IMR-90 (cell line): Measurements from ENCODE around the gene RAB4B. TPM values are rescaled to one million over a fixed set of nuclear protein-coding genes. Genes with fewer than 3 reads are reported as not detected.

Source experiments
- ATAC-seq: fragments of 200-7000 bp; cut with Tn5 transposase; 2 replicates; pipeline ENCODE4 v1.9.1; 2020; ENCODE audit warnings: low read depth, mild to moderate bottlenecking, moderate library complexity
- BruUV-seq: library from RNA; stranded (reverse); fragments of 400-500 nt; replicated peaks from 2 replicates; lab custom pipeline; 2021; lab: Mats Ljungman, UMichigan
- CTCF ChIA-PET: fragments of 300-600 bp; formaldehyde crosslinking; extraction: SDS; loops from one replicate; lab custom pipeline; 2021; ENCODE audit warnings: antibody characterized with exemption; lab: Yijun Ruan, JAX
- POLR2A ChIA-PET: fragments of 300-600 bp; sonication (Branson Sonifier 250); formaldehyde crosslinking; loops from one replicate; lab custom pipeline; 2022; ENCODE audit warnings: antibody characterized with exemption; ENCODE audit not compliant: unreplicated experiment; lab: Charles Lee
- DNase-seq: peaks from one replicate; pipeline ENCODE4 v3.0.0; 2013
- H2AFZ ChIP-seq: replicated peaks from 2 replicates; pipeline ENCODE3; 2013; ENCODE audit warnings: low read length, mild to moderate bottlenecking; ENCODE audit not compliant: poor library complexity
- H2AK5ac ChIP-seq: 2 replicates; pipeline ENCODE4 v1.6.1; 2013; ENCODE audit warnings: low read depth, low read length, inconsistent platforms
- H2AK9ac ChIP-seq: replicated peaks from 2 replicates; pipeline ENCODE3; 2013; ENCODE audit warnings: mild to moderate bottlenecking, low read depth, low read length, moderate library complexity; ENCODE audit not compliant: poor library complexity
- H2BK120ac ChIP-seq: 2 replicates; pipeline ENCODE4 v1.6.1; 2013; ENCODE audit warnings: low read depth, low read length, inconsistent platforms
- H2BK15ac ChIP-seq: 3 replicates; pipeline ENCODE4 v1.6.1; 2013; ENCODE audit warnings: low read depth, low read length, inconsistent platforms
- H2BK20ac ChIP-seq: 2 replicates; pipeline ENCODE4 v1.6.1; 2013; ENCODE audit warnings: low read depth, mild to moderate bottlenecking, inconsistent platforms, low read length, moderate library complexity
- H2BK5ac ChIP-seq: 2 replicates; pipeline ENCODE4 v1.6.1; 2013; ENCODE audit warnings: mild to moderate bottlenecking, low read depth, low read length, inconsistent platforms; ENCODE audit not compliant: poor library complexity, severe bottlenecking
- H3K14ac ChIP-seq: replicated peaks from 2 replicates; pipeline ENCODE4 v1.6.1; 2013; ENCODE audit warnings: low read depth, low read length, inconsistent platforms
- H3K18ac ChIP-seq: 2 replicates; pipeline ENCODE4 v1.6.1; 2013; ENCODE audit warnings: low read depth, low read length, control low read depth
- H3K23ac ChIP-seq: 2 replicates; pipeline ENCODE4 v1.6.1; 2013; ENCODE audit warnings: low read depth, low read length, inconsistent platforms
- H3K27ac ChIP-seq: 2 replicates; pipeline ENCODE4 v1.5.1; 2013; ENCODE audit warnings: mild to moderate bottlenecking, control low read depth, low read length; ENCODE audit not compliant: insufficient read depth
- H3K27me3 ChIP-seq: 2 replicates; pipeline ENCODE4 v1.6.1; 2013; ENCODE audit warnings: low read length; ENCODE audit not compliant: control insufficient read depth, insufficient read depth
- H3K36me3 ChIP-seq: 2 replicates; pipeline ENCODE4 v1.6.1; 2013; ENCODE audit warnings: low read length, mixed read lengths; ENCODE audit not compliant: control insufficient read depth, insufficient read depth
- H3K4ac ChIP-seq: 2 replicates; pipeline ENCODE4 v1.6.1; 2013; ENCODE audit warnings: low read depth, low read length, inconsistent platforms
- H3K4me1 ChIP-seq: 2 replicates; pipeline ENCODE4 v1.6.1; 2013; ENCODE audit warnings: low read length, mixed read lengths; ENCODE audit not compliant: control insufficient read depth, insufficient read depth
- H3K4me2 ChIP-seq: 2 replicates; pipeline ENCODE4 v1.6.1; 2013; ENCODE audit warnings: low read depth, mild to moderate bottlenecking, control low read depth, low read length, moderate library complexity
- H3K4me3 ChIP-seq: 2 replicates; pipeline ENCODE4 v1.5.1; 2013; ENCODE audit warnings: low read depth, mild to moderate bottlenecking, control low read depth, low read length, moderate library complexity; ENCODE audit not compliant: insufficient read depth
- H3K56ac ChIP-seq: 2 replicates; pipeline ENCODE4 v1.6.1; 2013; ENCODE audit warnings: low read length, inconsistent platforms; ENCODE audit not compliant: insufficient read depth; ENCODE audit errors: extremely low read depth
- H3K79me1 ChIP-seq, 2 experiments: 2 replicates each; pipeline ENCODE4 v1.6.1; 2013; ENCODE audit warnings: low read length in 2 of 2, inconsistent platforms in 1 of 2, low read depth in 1 of 2
- H3K9ac ChIP-seq: 2 replicates; pipeline ENCODE4 v1.6.1; 2013; ENCODE audit warnings: low read depth, low read length, control low read depth
- H3K9me1 ChIP-seq: 2 replicates; pipeline ENCODE4 v1.6.1; 2013; ENCODE audit warnings: low read length, inconsistent platforms; ENCODE audit not compliant: insufficient read depth
- H3K9me3 ChIP-seq: 2 replicates; pipeline ENCODE4 v1.6.1; 2013; ENCODE audit warnings: low read length; ENCODE audit not compliant: control insufficient read depth, insufficient read depth
- H4K20me1 ChIP-seq: 2 replicates; pipeline ENCODE4 v1.6.1; 2013; ENCODE audit warnings: low read length, inconsistent platforms; ENCODE audit not compliant: insufficient read depth
- H4K5ac ChIP-seq: 2 replicates; pipeline ENCODE4 v1.6.1; 2013; ENCODE audit warnings: mild to moderate bottlenecking, low read depth, low read length, control low read depth
- H4K8ac ChIP-seq, 2 experiments: 2 replicates each; pipeline ENCODE4 v1.6.1; 2013; ENCODE audit warnings: low read depth in 2 of 2, low read length in 2 of 2, control low read depth in 1 of 2, inconsistent platforms in 1 of 2
- H4K91ac ChIP-seq: 2 replicates; pipeline ENCODE4 v1.6.1; 2013; ENCODE audit warnings: low read depth, low read length, inconsistent platforms; ENCODE audit not compliant: insufficient read depth
- BHLHE40 ChIP-seq: fragments of 150-350 bp; IDR thresholded peaks from 2 replicates; pipeline ENCODE4 v1.6.1; 2016; ENCODE audit warnings: mild to moderate bottlenecking, low read depth, low read length
- CEBPB ChIP-seq: IDR thresholded peaks from 2 replicates; pipeline ENCODE4 v1.6.1; 2012; ENCODE audit warnings: low read depth, low read length, improper control_type of control experiment
- MAZ ChIP-seq: IDR thresholded peaks from 2 replicates; pipeline ENCODE4 v1.6.1; 2012; ENCODE audit warnings: low read depth, mild to moderate bottlenecking, low read length, improper control_type of control experiment, moderate library complexity, borderline replicate concordance
- MXI1 ChIP-seq: IDR thresholded peaks from 2 replicates; pipeline ENCODE4 v1.6.1; 2012; ENCODE audit warnings: low read depth, mild to moderate bottlenecking, low read length, moderate library complexity, borderline replicate concordance
- POLR2A ChIP-seq: IDR thresholded peaks from 2 replicates; pipeline ENCODE4 v1.6.1; 2012; ENCODE audit warnings: mild to moderate bottlenecking, low read depth, low read length
- RAD21 ChIP-seq: IDR thresholded peaks from 2 replicates; pipeline ENCODE4 v1.6.1; 2012; ENCODE audit warnings: low read length, improper control_type of control experiment
- SMC3 ChIP-seq: fragments of 150-350 bp; IDR thresholded peaks from 2 replicates; pipeline ENCODE4 v1.6.1; 2016; ENCODE audit warnings: low read depth, mild to moderate bottlenecking, antibody characterized with exemption, low read length, moderate library complexity
- WGBS, 2 experiments: methylation state at CpG; one replicate each; pipeline versions ENCODE4 v1.1.5 to v1.1.7; 2013; ENCODE audit warnings: missing lambda C conversion rate in 2 of 2; ENCODE audit not compliant: insufficient read length in 1 of 2; ENCODE audit errors: extremely low coverage in 2 of 2; 5-methylcytosine and 5-hydroxymethylcytosine counted together
- dilution Hi-C: fragments of 300-500 bp; cut with HindIII; formaldehyde crosslinking; loops from one replicate; pipeline ENCODE4 v1.14.3; 2018; ENCODE audit warnings: low sequenced_read_pairs; ENCODE audit not compliant: unreplicated experiment
- in situ Hi-C: fragments of 300-500 bp; cut with MboI; formaldehyde crosslinking; loops from 3 replicates; pipeline ENCODE4 v1.14.3; 2019; ENCODE audit warnings: low sequenced_read_pairs, inconsistent platforms, mixed read lengths
- intact Hi-C: fragments of 100-400 bp; cut with micrococcal nuclease; formaldehyde crosslinking; loops from 2 replicates; pipeline ENCODE4 v1.10.0; 2022
- polyA plus RNA-seq, 3 experiments: library from polyadenylated mRNA; depleted of rRNA; stranded (reverse); fragments of >200 nt; gene quantifications; 2 replicates each; pipeline ENCODE4 v1.2.3, GENCODE V29; 2012; ENCODE audit warnings: low replicate concordance in 1 of 3
- total RNA-seq: library from RNA; depleted of rRNA; stranded (reverse); fragments of >200 nt; gene quantifications from 2 replicates; pipeline ENCODE4 v1.2.3, GENCODE V29; 2012
- TF ChIP-seq, protein P1 (sequence below): fragments of 150-350 bp; IDR thresholded peaks from 2 replicates; pipeline ENCODE4 v1.6.1; 2017; ENCODE audit warnings: mild to moderate bottlenecking, antibody characterized with exemption, low read length, low read depth

RAB4B gene
- total and polyA plus RNA-seq, 2 of the 4 experiments (the other 2 are of a cell fraction), result 7.9 to 21.4 TPM

GRCh38 chr19:40759352-40759751, 18.7 kb upstream of the RAB4B start:
- Histone ChIP-seq H3K4me1 (peaks cover 2% of the 10 kb centered on the region; the same call in 1 of the 2 replicates), H3K36me3 (peaks cover 83% of the 10 kb centered on the region), H4K20me1 (peaks cover 39% of the 10 kb centered on the region), H3K4me2 (no peak overlapping the region), H3K23ac (no peak overlapping the region), H3K4me3 (no peak overlapping the region), H3K18ac (no peak overlapping the region), H2BK15ac (no peak overlapping the region), H3K27ac (no peak overlapping the region), H3K9me1 (peaks cover 9% of the 10 kb centered on the region; the same call in 1 of the 2 replicates), H2BK5ac (no peak overlapping the region), H4K8ac (no peak overlapping the region), H3K4ac (no peak overlapping the region), H4K91ac (no peak overlapping the region), H3K27me3 (no peaks in the 10 kb centered on the region), H4K5ac (no peak overlapping the region; the same call in 1 of the 2 replicates), H3K56ac (no peak overlapping the region), H2AFZ (no peak overlapping the region), H2BK20ac (no peak overlapping the region), H3K9ac (no peak overlapping the region), H3K14ac (no peak overlapping the region), H2AK9ac (no peak overlapping the region), H3K9me3 (no peaks in the 10 kb centered on the region), H2AK5ac (no peak overlapping the region), H2BK120ac (no peak overlapping the region), H3K79me1 (peaks cover 47 to 66% of the 10 kb centered on the region in 2 experiments)
- no peak for TF ChIP-seq MXI1
- no peak for TF ChIP-seq POLR2A
- TF ChIP-seq, protein P1, sequence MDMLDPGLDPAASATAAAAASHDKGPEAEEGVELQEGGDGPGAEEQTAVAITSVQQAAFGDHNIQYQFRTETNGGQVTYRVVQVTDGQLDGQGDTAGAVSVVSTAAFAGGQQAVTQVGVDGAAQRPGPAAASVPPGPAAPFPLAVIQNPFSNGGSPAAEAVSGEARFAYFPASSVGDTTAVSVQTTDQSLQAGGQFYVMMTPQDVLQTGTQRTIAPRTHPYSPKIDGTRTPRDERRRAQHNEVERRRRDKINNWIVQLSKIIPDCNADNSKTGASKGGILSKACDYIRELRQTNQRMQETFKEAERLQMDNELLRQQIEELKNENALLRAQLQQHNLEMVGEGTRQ, result no peak
- TF ChIP-seq BHLHE40, result no peak
- no peak for TF ChIP-seq SMC3
- TF ChIP-seq CEBPB, result no peak
- TF ChIP-seq MAZ, result no peak
- no peak for TF ChIP-seq RAD21
- 98% methylated on average over 8 of the region's 13 CpGs; no CpG with 5 or more reads in 1 of the 2 experiments for WGBS, 2 experiments
- intact Hi-C loops (no loop called here), dilution Hi-C loops (no loop called here), in situ Hi-C loops (no loop called here)
- ChIA-PET POLR2A (no interaction called here), CTCF (no interaction called here)
- no peak for DNase-seq
- ATAC-seq, result no peak
- no TSS peak for BruUV-seq
